Astrocyte of the cerebellum (primary cell): ENCODE data around the gene ANGEL2.

Experiments used
- DNase-seq: peaks from one replicate; pipeline ENCODE4 v3.0.0-alpha.2; 2011; ENCODE audit warnings: low read depth
- H3K4me3 ChIP-seq: 2 replicates; pipeline ENCODE4 v1.5.1; 2011; ENCODE audit warnings: mild to moderate bottlenecking, low read depth, low read length, moderate library complexity
- in situ Hi-C: cut with HindIII; loops from 2 replicates; pipeline ENCODE4 v1.10.0; 2017; ENCODE audit warnings: low sequenced_read_pairs
- TF ChIP-seq, protein P1 (sequence below): IDR thresholded peaks from 2 replicates; pipeline ENCODE4 v1.5.1; 2012; ENCODE audit warnings: low read length, low read depth, moderate library complexity, mild to moderate bottlenecking; ENCODE audit errors: missing control alignments

Gene ANGEL2

DNA sequence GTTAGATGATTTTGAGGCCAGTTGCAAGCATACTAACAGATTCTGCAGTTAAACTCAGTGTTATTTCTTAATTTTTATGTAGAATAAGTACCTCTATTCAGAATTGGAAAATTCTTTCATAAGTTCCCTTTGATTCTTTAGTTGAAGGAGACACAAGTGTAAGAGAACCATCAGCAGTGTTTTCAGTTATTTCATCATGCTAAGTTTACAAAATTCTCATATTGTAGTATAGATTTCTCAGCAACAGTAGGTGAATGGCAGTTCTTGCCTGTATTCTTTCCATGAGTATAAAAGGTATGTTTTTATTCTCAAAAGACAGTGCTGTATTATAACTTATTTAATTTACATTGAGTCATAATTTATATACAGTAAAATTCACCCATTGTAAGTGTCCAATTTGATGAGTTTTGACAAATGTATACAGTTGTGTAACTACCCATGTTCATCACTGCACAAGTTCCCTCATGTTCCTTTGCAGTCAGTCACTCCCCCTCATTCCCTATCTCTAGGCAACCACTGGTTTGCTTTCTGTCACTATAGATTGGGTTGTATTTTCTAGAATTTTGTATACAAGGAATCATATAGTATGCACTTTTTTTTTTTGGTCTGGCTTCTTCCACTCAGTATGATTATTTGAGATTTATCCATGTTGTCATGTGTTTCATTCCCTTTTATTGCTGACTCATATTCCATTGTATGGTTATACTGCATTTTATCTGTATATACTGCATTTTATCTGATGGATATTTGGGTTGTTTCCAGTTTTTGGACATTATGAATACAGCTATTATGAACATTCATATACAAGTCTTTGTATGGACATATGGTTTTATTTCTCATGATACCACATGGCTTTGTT is 39.3 kb upstream of the ANGEL2 start:
- no peak overlapping the region for H3K4me3 ChIP-seq
- in situ Hi-C loops = no loop called here
- no peak for DNase-seq
- TF ChIP-seq, protein P1, sequence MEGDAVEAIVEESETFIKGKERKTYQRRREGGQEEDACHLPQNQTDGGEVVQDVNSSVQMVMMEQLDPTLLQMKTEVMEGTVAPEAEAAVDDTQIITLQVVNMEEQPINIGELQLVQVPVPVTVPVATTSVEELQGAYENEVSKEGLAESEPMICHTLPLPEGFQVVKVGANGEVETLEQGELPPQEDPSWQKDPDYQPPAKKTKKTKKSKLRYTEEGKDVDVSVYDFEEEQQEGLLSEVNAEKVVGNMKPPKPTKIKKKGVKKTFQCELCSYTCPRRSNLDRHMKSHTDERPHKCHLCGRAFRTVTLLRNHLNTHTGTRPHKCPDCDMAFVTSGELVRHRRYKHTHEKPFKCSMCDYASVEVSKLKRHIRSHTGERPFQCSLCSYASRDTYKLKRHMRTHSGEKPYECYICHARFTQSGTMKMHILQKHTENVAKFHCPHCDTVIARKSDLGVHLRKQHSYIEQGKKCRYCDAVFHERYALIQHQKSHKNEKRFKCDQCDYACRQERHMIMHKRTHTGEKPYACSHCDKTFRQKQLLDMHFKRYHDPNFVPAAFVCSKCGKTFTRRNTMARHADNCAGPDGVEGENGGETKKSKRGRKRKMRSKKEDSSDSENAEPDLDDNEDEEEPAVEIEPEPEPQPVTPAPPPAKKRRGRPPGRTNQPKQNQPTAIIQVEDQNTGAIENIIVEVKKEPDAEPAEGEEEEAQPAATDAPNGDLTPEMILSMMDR = no peak

DNA sequence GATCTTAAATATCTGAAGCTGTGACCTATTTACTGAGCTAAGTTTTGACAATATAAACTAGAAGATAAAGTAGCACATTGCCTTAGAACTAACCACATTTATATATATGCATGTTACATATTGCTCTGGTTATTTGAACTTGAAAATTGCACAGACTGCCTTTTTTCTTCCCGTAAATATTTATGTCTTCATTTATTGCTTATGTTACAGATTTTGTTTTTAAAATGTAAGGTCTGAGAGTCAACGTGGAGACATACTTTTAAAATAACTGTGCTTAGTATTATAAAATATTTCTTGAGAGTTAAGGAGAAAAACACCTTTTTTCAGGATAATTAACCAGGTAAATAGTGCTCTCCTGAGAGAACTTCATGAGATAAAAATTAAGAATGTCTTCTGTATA is 38.5 kb upstream of the ANGEL2 start:
- H3K4me3 ChIP-seq = no peak overlapping the region
- TF ChIP-seq, protein P1 = no peak
- no peak for DNase-seq
- in situ Hi-C loops = no loop called here

DNA sequence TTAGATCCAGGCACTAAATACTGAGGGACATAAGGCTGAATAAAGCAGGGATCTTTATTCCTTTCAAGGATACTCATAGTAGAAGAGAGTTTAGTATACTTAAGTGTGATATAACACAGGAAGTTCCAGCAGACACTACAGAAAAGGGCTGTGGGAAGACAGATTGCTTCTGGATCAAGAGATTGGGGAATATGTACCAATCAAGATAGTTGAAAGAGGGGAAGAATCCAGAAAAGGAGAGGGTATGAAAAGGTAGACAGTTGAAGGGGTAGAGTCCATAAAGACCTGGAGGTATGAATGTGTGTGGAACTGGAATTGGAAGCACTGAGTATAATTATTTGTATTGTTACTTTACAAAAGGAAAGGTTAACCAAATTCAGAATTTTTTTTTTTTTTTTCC is 37.8 kb upstream of the ANGEL2 start:
- TF ChIP-seq, protein P1 = no peak
- no peak overlapping the region for H3K4me3 ChIP-seq
- DNase-seq = no peak
- in situ Hi-C loops = no loop called here

DNA sequence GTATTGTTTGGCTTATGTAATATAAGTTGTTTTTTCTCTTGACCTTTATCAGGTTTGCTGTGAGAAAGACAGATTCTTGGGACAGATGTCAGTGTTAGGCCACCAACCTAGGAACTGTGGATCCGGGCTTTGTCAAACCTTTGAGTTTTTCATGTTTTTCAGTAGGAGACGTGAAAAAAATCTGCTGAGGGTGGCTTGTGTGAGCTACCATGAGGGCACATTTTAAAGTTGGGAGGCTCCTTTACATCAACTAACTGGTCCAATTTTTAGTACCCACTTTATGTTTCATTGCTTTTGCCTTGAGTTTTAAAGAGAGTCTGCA is 36.2 kb upstream of the ANGEL2 start:
- peak overlapping the region; percentile 97 for H3K4me3 ChIP-seq
- in situ Hi-C loops = no loop called here
- DNase-seq = no peak
- TF ChIP-seq, protein P1 = no peak

DNA sequence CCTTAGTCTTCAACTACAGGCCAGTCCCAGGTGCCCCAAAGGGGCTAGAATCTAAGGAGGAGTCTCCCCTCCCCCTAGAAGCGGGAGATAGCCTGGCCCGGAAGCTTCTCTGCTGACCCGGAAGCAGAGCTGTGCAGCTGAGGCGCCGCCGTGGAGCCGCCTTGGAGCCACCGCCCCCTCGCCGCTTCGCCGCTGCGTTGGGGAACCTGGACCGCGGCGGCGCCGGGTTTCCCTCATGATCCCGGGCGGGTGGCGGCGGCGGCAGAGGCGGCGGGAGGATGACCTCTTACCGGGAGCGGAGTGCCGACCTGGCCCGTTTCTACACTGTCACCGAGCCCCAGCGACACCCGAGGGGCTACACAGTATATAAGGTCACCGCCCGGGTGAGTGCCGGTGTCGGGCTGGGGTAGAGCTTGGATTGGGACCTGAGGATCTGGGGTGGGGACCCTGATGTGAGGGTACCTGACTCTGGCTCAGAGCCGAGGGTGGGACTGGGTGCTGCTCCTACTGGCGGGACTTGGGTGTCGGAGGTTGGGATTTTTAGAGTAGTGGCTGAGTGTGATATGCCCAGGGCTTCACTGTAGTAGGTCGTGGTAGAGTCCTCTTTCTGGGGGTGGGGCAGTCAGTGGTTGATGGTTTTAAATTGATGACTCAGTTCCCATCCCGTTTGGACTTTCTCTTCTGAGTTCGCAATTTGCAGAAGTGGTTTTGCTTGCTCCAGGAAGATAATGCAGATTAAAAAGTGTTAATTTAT is 35.6 kb upstream of the ANGEL2 start, which contains the start of gene RPS6KC1:
TSS of gene RPS6KC1 (plus strand) at position 115 of the 754 bp plus-strand sequence. CDS start at position 279, 164 bp downstream.
- in situ Hi-C loops = no loop called here
- DNase-seq = peak; percentile 38
- TF ChIP-seq, protein P1 = peak; percentile 15
- H3K4me3 ChIP-seq = peak within 1 kb of the TSS; percentile 97

DNA sequence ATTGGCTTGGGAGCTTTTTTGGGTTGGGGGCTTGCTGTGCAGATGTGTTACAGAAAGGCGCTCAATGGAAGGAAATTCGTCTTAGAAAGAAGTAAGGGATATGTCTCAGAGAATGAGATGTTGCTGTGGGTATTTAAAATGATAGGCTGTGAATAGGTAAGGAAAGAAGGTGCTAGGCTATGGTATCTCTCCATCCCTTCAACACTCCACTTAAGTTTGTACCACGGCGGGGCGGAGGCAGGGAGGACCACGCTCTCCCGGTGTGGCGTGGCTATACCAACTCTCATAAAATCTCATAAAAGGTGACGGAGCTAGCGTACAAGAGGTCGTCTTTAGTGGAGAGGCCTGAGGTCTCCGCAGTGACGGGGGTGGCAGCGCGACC is 35.1 kb upstream of the ANGEL2 start:
- H3K4me3 ChIP-seq = peak overlapping the region; percentile 97
- TF ChIP-seq, protein P1 = no peak
- in situ Hi-C loops = no loop called here
- DNase-seq = no peak
